ENCODE data around the gene ING5.
"Not testable (repeated sequence)": the region's sequence is repeated elsewhere in the genome, so short reads cannot be mapped to it uniquely, and the experiment has no call there.

Gene ING5

DNA sequence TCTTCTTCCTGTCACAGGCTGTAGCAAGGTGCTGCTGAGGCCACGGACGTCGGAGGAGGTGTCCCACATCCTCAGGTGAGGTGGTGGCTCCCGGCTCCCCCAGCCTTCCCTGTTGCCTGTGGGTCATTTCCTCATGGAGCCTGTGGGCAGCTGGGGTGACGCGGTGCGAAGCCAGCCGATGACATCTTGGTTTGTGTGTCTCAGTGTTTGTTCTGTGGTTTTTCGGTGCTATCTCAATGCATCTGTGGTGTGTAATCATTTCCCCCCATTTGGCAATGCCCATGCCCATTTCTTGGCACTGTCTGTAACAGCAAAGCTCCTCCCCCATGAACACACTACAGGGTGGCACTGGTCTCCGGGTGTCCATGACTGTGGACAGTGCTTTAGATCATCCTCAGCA, 39.2 kb downstream of the ING5 start:
- no peak for DNase-seq

DNA sequence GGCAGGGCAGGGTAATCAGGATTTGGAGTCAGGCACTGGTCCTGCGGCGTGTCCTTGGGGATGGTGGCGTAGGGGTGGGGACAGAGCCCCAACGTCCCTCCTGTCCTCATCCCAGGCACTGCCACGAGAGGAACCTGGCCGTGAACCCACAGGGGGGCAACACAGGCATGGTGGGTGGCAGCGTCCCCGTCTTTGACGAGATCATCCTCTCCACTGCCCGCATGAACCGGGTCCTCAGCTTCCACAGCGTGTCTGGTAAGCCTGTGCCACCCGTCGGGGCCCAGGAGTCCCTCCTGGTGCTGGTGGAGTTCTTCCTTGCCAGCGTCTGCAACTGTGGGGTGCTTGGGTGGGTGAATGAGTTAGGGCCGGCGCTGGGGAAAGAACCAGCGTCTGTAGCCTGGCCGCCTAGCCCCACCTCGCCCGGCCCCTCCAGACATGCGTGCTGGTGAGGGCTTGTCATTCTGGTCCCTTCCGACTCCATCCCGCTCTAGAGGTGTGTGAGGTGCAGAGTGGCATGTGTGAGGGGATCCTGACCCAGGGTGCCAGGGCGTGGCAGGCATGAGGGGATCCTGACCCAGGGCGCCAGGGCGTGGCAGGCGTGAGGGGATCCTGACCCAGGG, 40.6 kb downstream of the ING5 start:
- DNase-seq, result no peak

- DNase-seq, result not testable (repeated sequence)
Measured at GRCh38 chr2:241743008-241743407, 41.2 kb downstream of the ING5 start.

DNA sequence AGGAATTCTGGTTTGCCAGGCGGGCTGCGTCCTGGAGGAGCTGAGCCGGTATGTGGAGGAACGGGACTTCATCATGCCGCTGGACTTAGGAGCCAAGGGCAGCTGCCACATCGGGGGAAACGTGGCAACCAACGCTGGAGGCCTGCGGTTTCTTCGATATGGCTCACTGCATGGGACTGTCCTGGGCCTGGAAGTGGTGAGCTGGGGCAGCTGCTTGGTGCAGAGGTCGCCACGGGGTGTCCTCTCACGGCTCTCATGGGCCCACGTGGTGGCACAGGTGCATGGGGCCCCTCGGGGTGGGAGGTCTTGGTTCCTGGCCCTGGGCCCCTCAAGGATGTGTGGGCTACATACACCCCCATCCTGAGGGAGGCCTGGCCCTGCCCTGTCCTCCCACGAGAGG, 41.8 kb downstream of the ING5 start:
- DNase-seq, result no peak

DNA sequence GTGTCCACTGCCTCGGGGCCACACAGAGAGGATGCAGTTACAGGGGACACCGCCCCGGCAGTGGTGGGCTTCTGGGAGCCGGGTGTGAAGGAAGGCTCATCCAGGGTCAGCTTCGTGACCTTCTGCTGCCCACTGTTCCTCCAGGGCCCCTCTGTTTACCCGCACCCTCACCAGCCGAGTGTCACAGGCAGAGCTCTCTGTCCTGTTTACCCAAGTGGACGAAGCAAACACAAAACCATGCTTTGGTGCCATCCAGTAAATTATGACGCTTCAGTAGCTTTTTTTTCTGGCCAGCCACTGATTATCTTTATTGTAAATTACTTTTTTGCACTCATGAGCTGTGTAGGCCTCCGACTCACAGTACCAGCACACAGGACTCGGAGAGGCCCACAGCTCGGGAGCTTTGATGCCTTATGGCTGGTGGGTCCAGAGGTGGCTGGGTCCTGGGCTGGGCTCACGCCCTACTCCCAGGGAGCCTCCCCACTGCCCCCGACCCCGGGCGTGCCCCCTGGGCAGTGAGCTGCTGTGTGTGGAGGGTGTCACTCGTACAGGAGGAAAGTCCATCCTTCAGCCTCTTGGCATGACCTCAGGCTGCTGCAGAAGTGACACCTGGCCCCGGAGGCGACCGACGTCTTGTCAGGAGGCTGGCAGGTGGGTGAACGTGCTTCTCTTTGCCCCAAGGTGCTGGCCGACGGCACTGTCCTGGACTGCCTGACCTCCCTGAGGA, 42.4 kb downstream of the ING5 start:
- no peak for DNase-seq

GRCh38 chr2:241745276-241745675, 43.4 kb downstream of the ING5 start:
- no peak for DNase-seq

DNA sequence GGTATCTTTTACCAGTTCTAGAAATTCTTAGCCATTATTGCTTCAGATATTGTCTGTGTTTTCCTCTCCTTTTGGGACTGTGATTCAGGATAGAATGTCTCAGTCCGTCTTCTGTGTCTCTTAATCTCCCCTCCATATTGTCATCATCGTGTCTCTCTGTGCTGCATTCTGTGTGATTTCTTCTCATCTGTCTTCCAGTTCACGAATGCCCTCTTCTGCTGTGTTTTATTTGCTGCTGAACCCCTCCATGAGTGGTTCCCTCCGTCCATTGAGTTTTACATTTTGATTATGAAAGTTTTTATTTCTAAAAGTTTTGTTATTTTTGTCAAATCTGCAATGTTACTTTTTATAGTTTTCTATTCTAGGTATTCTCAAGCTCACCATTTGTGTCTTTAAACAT, 44.2 kb downstream of the ING5 start:
- no peak for DNase-seq

- no peak for DNase-seq
Measured at GRCh38 chr2:241748468-241749256, 46.8 kb downstream of the ING5 start.

DNA sequence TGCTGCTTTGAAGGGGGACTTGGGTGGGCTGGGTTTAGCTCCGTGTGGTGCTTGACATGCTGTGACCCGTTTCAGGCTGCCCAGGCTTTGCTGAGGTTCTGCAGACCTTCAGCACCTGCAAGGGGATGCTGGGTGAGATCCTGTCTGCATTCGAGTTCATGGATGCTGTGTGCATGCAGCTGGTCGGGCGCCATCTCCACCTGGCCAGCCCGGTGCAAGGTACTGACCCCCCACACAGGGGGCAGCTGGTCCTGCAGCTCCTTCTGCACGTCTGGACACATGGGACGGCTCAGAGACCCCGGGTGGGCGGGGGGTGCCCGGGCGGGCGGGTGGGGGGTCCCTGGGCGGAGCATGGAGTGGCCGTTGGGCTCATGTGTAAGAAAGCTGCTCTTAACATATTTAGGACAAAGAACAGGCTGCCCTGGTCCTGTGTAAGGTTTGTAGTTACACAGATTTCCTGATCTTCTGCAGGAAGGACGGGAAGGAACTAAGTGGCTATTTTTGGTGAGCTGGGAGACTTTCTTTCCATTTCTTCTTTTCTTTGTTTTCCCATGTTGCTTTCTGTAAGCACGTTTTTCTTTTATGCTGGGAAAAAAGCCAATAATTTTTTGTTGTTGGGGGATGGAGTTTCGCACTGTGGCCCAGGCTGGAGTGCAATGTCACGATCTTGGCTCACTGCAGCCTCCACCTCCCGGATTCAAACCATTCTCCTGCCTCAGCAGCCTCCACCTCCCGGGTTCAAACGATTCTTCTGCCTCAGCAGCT, 48.4 kb downstream of the ING5 start:
- DNase-seq, result no peak

DNA sequence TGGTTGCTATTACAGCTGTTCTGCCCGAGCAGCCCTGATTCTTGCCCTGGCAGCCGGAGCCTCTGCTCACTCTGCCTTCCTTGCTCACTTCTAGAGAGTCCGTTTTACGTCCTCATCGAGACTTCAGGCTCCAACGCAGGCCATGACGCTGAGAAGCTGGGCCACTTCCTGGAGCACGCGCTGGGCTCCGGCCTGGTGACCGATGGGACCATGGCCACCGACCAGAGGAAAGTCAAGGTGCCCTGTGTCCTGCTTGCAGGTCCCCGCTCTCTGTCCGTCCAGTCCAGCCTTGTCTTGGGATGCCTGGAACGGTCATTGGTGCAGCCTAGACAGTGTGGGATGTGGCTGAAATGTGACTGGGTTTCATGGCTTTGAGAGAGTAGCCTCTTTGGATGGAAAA, 49.3 kb downstream of the ING5 start:
- no peak for DNase-seq

DNA sequence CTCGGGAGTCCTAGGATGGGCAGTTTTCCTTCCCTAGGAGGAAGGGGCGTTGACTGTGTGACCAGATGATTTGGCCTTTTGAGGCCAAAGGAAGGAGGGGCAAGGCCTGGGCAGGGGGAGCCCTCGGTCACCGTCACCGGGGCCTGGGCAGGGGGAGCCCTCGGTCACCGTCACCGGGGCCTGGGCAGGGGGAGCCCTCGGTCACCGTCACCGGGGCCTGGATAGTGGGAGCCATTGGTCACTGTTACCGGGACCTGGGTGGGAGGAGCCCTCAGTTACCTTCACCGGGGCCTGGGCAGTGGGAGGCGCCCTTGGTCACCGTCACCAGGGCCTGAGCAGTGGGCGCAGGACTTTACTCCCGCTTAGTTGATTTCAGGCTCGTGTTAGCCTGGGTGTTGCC, 49.9 kb downstream of the ING5 start:
- no peak for DNase-seq

- no peak for DNase-seq
Measured at GRCh38 chr2:241752253-241752652, 50.4 kb downstream of the ING5 start.

DNA sequence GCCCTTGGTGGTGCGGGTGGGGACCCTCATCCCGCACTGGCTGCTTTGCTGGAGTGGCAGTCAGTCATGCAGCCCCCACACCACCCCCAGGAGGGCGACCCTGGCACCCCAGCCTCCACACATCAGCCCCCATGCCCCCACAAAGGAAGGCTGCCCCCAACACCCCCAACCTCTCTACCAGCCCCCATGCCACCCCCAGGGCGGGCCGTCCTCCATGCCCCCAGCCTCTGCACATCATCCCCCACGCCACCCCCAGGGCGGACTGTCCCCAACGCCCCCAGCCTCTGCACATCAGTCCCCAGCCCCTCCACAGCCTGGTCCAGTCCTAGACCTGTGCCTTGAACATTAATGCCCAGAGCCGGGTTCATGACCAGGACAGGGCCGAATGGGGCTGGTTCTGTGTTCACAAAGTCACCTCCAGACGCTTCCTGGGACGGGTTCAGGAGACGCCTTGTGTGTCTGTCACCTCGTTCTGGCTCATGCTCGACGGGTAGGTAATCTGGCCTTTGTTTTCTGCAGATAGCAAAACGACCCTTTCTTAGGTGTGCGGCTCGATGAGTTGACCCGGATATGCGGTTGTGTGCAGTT, 50.9 kb downstream of the ING5 start:
- DNase-seq, result no peak

- no peak for DNase-seq
Measured at GRCh38 chr2:241753493-241753892, 51.7 kb downstream of the ING5 start.

DNA sequence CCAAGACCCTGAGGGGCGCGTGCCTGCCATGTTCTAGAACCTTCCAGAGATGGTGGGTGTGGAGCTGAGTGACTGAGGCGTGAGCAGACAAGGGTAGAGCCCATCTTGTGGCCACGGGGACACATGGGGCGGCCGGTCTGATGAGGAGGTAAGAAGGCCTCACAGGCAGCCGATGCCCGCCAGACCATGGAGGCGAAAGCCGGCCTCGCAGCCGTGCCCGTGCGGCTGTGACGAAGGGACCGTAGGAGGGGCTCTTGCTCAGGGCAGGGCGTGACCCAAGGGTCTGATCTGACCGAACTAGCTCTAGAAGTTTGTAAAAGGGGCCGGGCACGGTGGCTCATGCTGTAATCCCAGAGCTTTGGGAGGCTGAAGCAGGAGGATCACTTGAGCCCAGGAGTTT, 52.2 kb downstream of the ING5 start:
- DNase-seq, result no peak

- no peak for DNase-seq
Measured at GRCh38 chr2:241755166-241755565, 53.3 kb downstream of the ING5 start.

GRCh38 chr2:241755777-241756176, 53.9 kb downstream of the ING5 start:
- DNase-seq, result no peak

DNA sequence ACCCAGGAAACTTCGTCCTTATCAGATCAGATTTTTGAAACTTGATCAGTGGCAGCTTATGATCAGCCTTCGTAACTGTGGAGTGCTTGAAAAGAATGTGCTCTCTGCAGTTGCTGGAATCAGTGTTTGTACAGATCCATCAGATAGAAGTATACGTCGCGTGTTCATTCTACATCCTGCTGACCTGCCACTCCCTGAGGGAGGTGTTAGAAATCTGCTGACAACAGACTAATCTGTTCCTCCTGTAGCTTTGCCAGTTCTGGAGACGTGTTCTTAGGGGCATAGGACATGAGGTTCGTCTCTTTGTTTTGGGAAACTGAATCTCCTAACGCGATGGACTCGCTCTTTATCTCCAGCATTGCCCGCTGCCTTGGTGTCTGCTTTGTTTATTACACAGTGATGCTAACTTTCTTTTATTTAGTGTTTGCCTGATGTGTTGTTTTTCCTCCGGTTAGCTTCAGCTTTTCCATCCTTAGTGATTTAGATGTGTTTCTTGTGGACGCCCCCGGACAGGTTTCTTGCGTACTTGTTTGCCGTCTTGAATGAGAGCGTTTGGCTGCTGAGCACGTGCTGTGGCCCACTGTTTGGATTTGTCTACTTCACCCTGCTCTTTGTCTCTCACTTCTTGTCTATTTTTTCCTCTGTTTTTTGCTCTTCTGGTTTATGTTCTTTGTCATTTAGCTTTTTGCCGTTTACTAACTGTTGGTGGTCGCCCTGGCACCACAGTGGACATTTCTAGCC, 57.4 kb downstream of the ING5 start:
- no peak for DNase-seq

- not testable (repeated sequence) for DNase-seq
Measured at GRCh38 chr2:241759893-241760292, 58.1 kb downstream of the ING5 start.

DNA sequence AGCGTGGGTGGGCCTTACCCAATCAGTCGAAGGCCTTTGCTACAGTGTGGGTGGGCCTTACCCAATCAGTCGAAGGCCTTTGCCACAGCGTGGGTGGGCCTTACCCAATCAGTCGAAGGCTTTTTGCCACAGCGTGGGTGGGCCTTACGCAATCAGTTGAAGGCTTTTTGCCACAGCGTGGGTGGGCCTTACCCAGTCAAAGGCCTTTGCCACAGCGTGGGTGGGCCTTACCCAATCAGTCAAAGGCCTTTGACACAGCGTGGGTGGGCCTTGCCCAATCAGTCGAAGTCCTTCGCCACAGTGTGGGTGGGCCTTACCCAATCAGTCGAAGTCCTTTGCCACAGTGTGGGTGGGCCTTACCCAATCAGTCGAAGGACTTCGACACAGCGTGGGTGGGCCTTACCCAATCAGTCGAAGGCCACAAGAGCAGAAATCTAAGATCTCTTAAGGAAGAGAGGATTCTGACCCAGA, 58.5 kb downstream of the ING5 start:
- no peak for DNase-seq

DNA sequence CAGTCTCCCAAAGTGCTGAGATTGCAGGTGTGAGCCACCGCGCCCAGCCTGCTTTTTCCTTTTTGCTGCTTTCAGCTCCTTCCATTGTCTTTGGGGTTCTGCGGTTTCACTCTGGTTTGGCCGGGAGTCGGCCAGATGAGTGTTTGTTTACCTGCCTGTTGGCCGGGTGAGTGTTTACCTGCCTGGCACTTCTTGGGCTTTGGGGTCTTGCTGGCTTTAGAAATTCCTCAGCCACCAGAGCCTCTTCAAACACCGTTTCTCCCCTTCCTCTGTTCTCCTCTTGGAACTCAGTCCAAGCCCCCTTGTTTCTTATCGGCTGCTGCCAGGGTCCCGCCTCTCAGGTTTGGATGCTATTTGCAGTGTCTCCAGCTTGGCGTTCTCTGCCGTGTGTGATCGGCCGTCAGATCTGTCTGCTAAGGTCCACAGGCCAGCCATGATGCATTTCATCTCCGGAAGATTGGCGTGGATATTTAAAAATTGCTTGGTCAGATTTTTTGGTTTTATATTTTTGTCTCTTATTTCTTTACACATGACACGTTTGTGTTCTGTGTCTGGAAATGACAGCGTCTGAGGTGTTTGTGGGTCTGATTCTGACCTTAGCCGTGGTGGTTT, 60.6 kb downstream of the ING5 start:
- DNase-seq, result no peak

DNA sequence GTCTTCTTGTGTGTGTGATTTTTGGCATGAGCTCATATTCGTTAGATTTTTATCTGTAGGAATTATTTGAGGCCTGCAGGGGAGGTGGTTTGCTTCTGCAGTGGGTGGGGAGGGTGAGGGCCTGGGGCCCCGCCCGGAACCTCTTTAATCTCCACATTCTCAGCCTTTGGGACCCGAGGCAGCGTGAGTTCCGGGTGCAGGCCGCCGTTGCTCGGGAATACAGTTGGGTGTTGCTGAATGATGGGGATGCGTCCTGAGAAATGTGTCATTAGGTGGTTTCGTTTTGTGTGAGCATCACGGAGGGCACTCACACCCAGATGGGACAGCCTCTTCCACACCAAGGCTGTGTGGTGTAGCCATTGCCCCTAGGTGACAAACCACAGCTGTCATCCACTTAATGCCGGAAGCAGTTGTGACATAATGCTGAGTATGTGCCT, 61.1 kb downstream of the ING5 start:
- DNase-seq, result no peak
